Nephron progenitor cell (in vitro differentiated cells): Measurements from ENCODE around the gene SLCO2A1.

Source experiments
- DNase-seq: peaks from one replicate; pipeline ENCODE4 v3.0.0; 2021
- H3K27ac Mint-ChIP-seq: 2 replicates; pipeline ENCODE4 v1.8.0; 2021; ENCODE audit warnings: mild to moderate bottlenecking, moderate library complexity, mixed read lengths
- H3K27me3 Mint-ChIP-seq: 2 replicates; pipeline ENCODE4 v1.8.0; 2021; ENCODE audit warnings: mild to moderate bottlenecking, low read depth, mixed read lengths; ENCODE audit not compliant: poor library complexity
- H3K36me3 Mint-ChIP-seq: 2 replicates; pipeline ENCODE4 v1.8.0; 2021; ENCODE audit warnings: low read depth, mixed read lengths
- H3K4me1 Mint-ChIP-seq: 2 replicates; pipeline ENCODE4 v1.8.0; 2021; ENCODE audit warnings: mixed read lengths
- H3K4me3 Mint-ChIP-seq: 2 replicates; pipeline ENCODE4 v1.8.0; 2021; ENCODE audit warnings: mild to moderate bottlenecking, moderate library complexity, mixed read lengths
- H3K9me3 Mint-ChIP-seq: 2 replicates; pipeline ENCODE4 v1.8.0; 2021; ENCODE audit warnings: mild to moderate bottlenecking, moderate library complexity, mixed read lengths
- CTCF ChIP-seq: fragments of 200-600 bp; sonication (generic); IDR thresholded peaks from 2 replicates; pipeline ENCODE4 v1.5.0; 2021; ENCODE audit warnings: antibody characterized with exemption

SLCO2A1 gene

DNA sequence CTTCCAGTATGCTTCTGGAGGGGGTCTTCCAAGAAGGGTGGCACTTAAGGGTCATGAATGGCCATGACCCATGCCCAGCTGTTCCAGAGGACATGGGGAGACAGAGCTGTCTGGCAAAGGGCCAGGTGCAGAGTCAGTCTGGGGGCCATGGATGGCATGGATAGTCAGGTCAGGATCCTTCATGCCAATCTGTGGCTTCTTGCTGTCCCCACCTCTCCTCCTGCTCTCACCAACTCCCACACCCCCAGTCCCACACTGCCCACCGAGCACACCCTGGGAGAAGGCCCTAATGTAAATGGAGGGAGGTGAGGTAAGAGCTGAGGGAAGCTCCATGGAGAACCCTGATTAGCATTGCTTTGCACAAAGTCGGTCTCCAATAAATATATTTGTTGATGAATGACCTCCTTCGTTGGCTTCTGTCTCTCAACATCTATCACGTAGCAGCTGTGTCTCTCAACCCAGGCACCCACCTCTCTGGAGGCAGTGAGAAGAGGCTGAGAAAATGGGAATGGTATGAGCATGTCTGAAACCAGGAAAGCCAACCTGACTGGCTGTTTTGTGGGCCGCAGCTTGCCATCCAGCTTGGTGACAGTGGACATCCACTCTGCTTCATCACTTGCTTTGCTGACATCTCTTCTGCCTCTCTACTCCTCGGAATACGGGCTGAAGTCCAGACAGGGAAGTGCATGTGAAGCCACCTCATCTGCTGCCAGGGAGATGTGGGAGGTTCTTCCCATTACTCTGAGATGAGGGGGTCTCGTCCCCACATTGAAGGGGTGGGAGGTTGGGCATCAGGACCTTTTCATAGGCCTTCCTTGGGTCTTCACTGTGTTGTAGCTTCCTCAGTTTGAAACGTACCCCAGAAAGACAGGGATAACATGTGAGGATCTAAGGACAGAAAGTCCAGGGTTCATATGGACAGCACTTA lies 96.4 kb downstream of the SLCO2A1 start:
- H3K36me3 Mint-ChIP-seq = peaks cover 5% of the 10 kb centered on the region
- TF ChIP-seq CTCF = no peak
- no peak overlapping the region for H3K27ac Mint-ChIP-seq
- peaks cover 14% of the 10 kb centered on the region for H3K27me3 Mint-ChIP-seq
- peaks cover 25% of the 10 kb centered on the region for H3K4me1 Mint-ChIP-seq
- H3K4me3 Mint-ChIP-seq = no peak overlapping the region
- DNase-seq = no peak
- no peaks in the 10 kb centered on the region for H3K9me3 Mint-ChIP-seq

DNA sequence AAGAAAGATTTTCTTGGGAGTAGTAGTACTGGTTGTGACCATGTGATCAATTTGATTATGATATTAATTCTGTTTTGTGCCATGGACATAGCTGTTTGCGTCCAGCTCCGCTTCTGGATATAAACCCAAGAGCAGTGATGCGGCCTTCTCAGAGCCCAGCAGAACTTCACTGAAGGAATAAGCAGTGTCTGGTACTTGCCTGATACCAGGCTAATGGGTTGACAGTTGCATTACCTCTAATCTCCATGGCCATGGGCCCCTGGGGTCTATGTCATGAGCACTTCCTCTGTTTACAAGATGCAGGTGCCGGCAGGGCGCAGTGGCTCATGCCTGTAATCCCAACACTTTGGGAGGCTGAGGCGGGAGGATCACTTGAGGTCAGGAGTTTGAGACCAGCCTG lies 97.7 kb downstream of the SLCO2A1 start:
- no peak for DNase-seq
- Mint-ChIP-seq H3K27me3 (peaks cover 21% of the 10 kb centered on the region), H3K27ac (no peak overlapping the region), H3K4me3 (no peak overlapping the region), H3K4me1 (peaks cover 22% of the 10 kb centered on the region), H3K9me3 (no peaks in the 10 kb centered on the region), H3K36me3 (peaks cover 5% of the 10 kb centered on the region)
- TF ChIP-seq CTCF = no peak

DNA sequence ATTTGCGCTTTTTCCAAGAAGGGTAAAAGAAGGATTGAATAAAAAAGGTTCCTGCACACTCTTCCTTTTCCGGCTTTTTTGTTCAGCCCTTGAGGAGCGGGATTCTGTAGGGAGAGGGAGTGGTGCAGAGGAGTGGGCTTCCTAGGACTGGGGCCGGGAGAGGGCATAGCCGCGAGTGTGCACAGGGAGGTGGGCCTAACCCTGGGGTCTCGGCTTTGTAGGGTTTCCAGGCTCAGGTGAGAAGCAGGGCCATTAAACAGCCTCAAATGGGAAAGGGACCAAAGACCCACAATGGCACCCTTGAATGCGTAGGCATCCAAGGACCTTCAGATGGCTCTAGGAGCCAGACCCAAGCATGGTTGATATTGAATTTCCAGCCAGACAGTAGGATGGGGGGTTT lies 98.6 kb downstream of the SLCO2A1 start:
- Mint-ChIP-seq H3K4me3 (no peak overlapping the region), H3K4me1 (peaks cover 17% of the 10 kb centered on the region), H3K27ac (no peak overlapping the region), H3K27me3 (peaks cover 26% of the 10 kb centered on the region), H3K9me3 (no peaks in the 10 kb centered on the region), H3K36me3 (peaks cover 5% of the 10 kb centered on the region)
- DNase-seq = no peak
- TF ChIP-seq CTCF = no peak

GRCh38 chr3:133930341-133930933 lies 99.3 kb downstream of the SLCO2A1 start:
- peaks cover 5% of the 10 kb centered on the region for H3K36me3 Mint-ChIP-seq
- no peak overlapping the region for H3K4me3 Mint-ChIP-seq
- H3K27me3 Mint-ChIP-seq = peaks cover 26% of the 10 kb centered on the region
- peak; percentile 68 for TF ChIP-seq CTCF
- H3K27ac Mint-ChIP-seq = no peak overlapping the region
- peaks cover 17% of the 10 kb centered on the region for H3K4me1 Mint-ChIP-seq
- no peaks in the 10 kb centered on the region for H3K9me3 Mint-ChIP-seq
- no peak for DNase-seq

GRCh38 chr3:133928903-133929607 lies 100.7 kb downstream of the SLCO2A1 start:
- no peaks in the 10 kb centered on the region for H3K9me3 Mint-ChIP-seq
- peaks cover 5% of the 10 kb centered on the region for H3K36me3 Mint-ChIP-seq
- H3K27ac Mint-ChIP-seq = no peak overlapping the region
- TF ChIP-seq CTCF = no peak
- DNase-seq = no peak
- H3K4me1 Mint-ChIP-seq = peaks cover 17% of the 10 kb centered on the region
- H3K27me3 Mint-ChIP-seq = peaks cover 26% of the 10 kb centered on the region
- peak overlapping the region; percentile 54 for H3K4me3 Mint-ChIP-seq
